Liver (tissue), 9 donors: Measurements from ENCODE around the gene ERGIC1. TPM values are rescaled to one million over a fixed set of nuclear protein-coding genes. Genes with fewer than 3 reads are reported as not detected.
A peak's percentile ranks its signal among the peaks of the same experiment; 100 is the strongest.

Source experiments
- DNase-seq: peaks from one replicate; pipeline ENCODE4 v3.0.0-alpha.2; 2017; ENCODE audit warnings: low spot score
- H3K27ac ChIP-seq, 2 donors: one replicate each; pipeline ENCODE4 v1.7.0; 2013; ENCODE audit warnings: inconsistent platforms in 2 of 2, low read length in 2 of 2, control low read depth in 1 of 2, low read depth in 1 of 2, mild to moderate bottlenecking in 1 of 2
- H3K27me3 ChIP-seq, 4 donors: one replicate each; pipeline versions ENCODE4 v1.6.1 to v1.7.0; 2013; ENCODE audit warnings: low read length in 3 of 4, inconsistent platforms in 1 of 4, mild to moderate bottlenecking in 1 of 4, moderate library complexity in 1 of 4; ENCODE audit not compliant: control insufficient read depth in 4 of 4, insufficient read depth in 4 of 4
- H3K36me3 ChIP-seq, 4 donors: one replicate each; pipeline versions ENCODE4 v1.6.1 to v1.7.0; 2013; ENCODE audit warnings: low read length in 3 of 4, mild to moderate bottlenecking in 3 of 4, low read depth in 1 of 4, moderate library complexity in 1 of 4; ENCODE audit not compliant: control insufficient read depth in 4 of 4, insufficient read depth in 3 of 4
- H3K4me1 ChIP-seq, 4 donors: one replicate each; pipeline versions ENCODE4 v1.6.1 to v1.7.0; 2013; ENCODE audit warnings: low read length in 3 of 4, mild to moderate bottlenecking in 3 of 4, moderate library complexity in 1 of 4; ENCODE audit not compliant: control insufficient read depth in 4 of 4, insufficient read depth in 4 of 4
- H3K4me3 ChIP-seq, 3 donors: one replicate each; pipeline versions ENCODE4 v1.6.1 to v1.7.0; 2013; ENCODE audit warnings: low read length in 3 of 3, control low read depth in 1 of 3, low read depth in 1 of 3, mild to moderate bottlenecking in 1 of 3
- H3K9ac ChIP-seq, 2 donors: one replicate each; pipeline ENCODE4 v1.7.0; 2013; ENCODE audit warnings: low read length in 2 of 2, mild to moderate bottlenecking in 2 of 2, moderate library complexity in 2 of 2, control low read depth in 1 of 2, low read depth in 1 of 2
- H3K9me3 ChIP-seq, 4 donors: one replicate each; pipeline versions ENCODE4 v1.6.1 to v1.7.0; 2013; ENCODE audit warnings: low read length in 3 of 4; ENCODE audit not compliant: control insufficient read depth in 4 of 4
- EGR1 ChIP-seq, 2 donors: IDR thresholded peaks; 2 replicates each; pipeline ENCODE4 v1.6.1; 2016 to 2018; ENCODE audit warnings: antibody characterized with exemption in 2 of 2, low read depth in 2 of 2
- FOXA1 ChIP-seq: IDR thresholded peaks from 2 replicates; pipeline ENCODE4 v1.6.1; 2016; ENCODE audit warnings: antibody characterized with exemption
- FOXA2 ChIP-seq: IDR thresholded peaks from 2 replicates; pipeline ENCODE4 v1.6.1; 2016; ENCODE audit warnings: antibody characterized with exemption
- GABPA ChIP-seq, 2 donors: IDR thresholded peaks in 1 of 2; conservative IDR thresholded peaks in 1 of 2; 2 replicates each; pipeline ENCODE4 v1.6.1; 2016; ENCODE audit warnings: antibody characterized with exemption in 2 of 2, mild to moderate bottlenecking in 1 of 2, moderate library complexity in 1 of 2
- HNF4A ChIP-seq, 2 donors: conservative IDR thresholded peaks; 2 replicates each; pipeline ENCODE4 v1.6.1; 2016; ENCODE audit warnings: antibody characterized with exemption in 2 of 2, mild to moderate bottlenecking in 2 of 2
- HNF4G ChIP-seq: IDR thresholded peaks from 2 replicates; pipeline ENCODE4 v1.6.1; 2016; ENCODE audit warnings: antibody characterized with exemption
- JUND ChIP-seq, 2 donors: IDR thresholded peaks; 2 replicates each; pipeline ENCODE4 v1.6.1; 2016; ENCODE audit warnings: antibody characterized with exemption in 2 of 2
- NR2F2 ChIP-seq: IDR thresholded peaks from 2 replicates; pipeline ENCODE4 v1.6.1; 2016; ENCODE audit warnings: antibody characterized with exemption
- RAD21 ChIP-seq, 2 donors: IDR thresholded peaks; 2 replicates each; pipeline ENCODE4 v1.6.1; 2016; ENCODE audit warnings: antibody characterized with exemption in 2 of 2, mild to moderate bottlenecking in 2 of 2
- RXRA ChIP-seq, 2 donors: IDR thresholded peaks; 2 replicates each; pipeline ENCODE4 v1.6.1; 2017 to 2018; ENCODE audit warnings: antibody characterized with exemption in 2 of 2, mild to moderate bottlenecking in 1 of 2
- SP1 ChIP-seq: IDR thresholded peaks from 2 replicates; pipeline ENCODE4 v1.6.1; 2018; ENCODE audit warnings: antibody characterized with exemption, mild to moderate bottlenecking
- TAF1 ChIP-seq: conservative IDR thresholded peaks from 2 replicates; pipeline ENCODE4 v1.6.1; 2016; ENCODE audit warnings: antibody characterized with exemption, mild to moderate bottlenecking
- YY1 ChIP-seq: IDR thresholded peaks from 2 replicates; pipeline ENCODE4 v1.6.1; 2016; ENCODE audit warnings: antibody characterized with exemption, mild to moderate bottlenecking
- WGBS: extraction: QIAGEN DNeasy Blood & Tissue Kit; methylation state at CpG from one replicate; pipeline ENCODE4 v1.1.7; 2013; 5-methylcytosine and 5-hydroxymethylcytosine counted together
- polyA plus RNA-seq, 2 donors: library from polyadenylated mRNA; stranded (reverse) in 1 of 2; unstranded in 1 of 2; fragments of 200-250 nt in 1 of 2; fragments of >200 nt in 1 of 2; fragmentation: Nextera tagmentation in 1 of 2; extraction: Ambion mirVana in 1 of 2; gene quantifications; one replicate each; pipeline versions ENCODE4 v1.2.1 to v1.2.3, GENCODE V29; 2013 to 2015
- total RNA-seq, 2 donors: library from RNA; depleted of rRNA; stranded (reverse); fragments of >200 nt; gene quantifications; one replicate each; pipeline ENCODE4 v1.2.3, GENCODE V29; 2014
- TF ChIP-seq, protein P1 (sequence below): IDR thresholded peaks from 2 replicates; pipeline ENCODE4 v1.6.1; 2016; ENCODE audit warnings: antibody characterized with exemption
- TF ChIP-seq, protein P2 (sequence below): IDR thresholded peaks from 2 replicates; pipeline ENCODE4 v1.6.1; 2016; ENCODE audit warnings: antibody characterized with exemption
- TF ChIP-seq, protein P3 (sequence below): IDR thresholded peaks from 2 replicates; pipeline ENCODE4 v1.6.1; 2016; ENCODE audit warnings: antibody characterized with exemption
- TF ChIP-seq, protein P4 (sequence below): IDR thresholded peaks from 2 replicates; pipeline ENCODE4 v1.6.1; 2016; ENCODE audit warnings: antibody characterized with exemption, mild to moderate bottlenecking
- TF ChIP-seq, protein P5 (sequence below): fragments of 150-350 bp; IDR thresholded peaks from 2 replicates; pipeline ENCODE4 v1.5.1; 2017; ENCODE audit warnings: improper control_type of control experiment, low read depth, low read length; ENCODE audit not compliant: missing input control
- donor health status: healthy.
- donor health status: healthy.
- donor health status: healthy.
- donor health status: healthy.
- donor health status: healthy.

The ERGIC1 gene
- total and polyA plus RNA-seq, 4 donors: 45.4 to 155 (median 101) TPM

DNA sequence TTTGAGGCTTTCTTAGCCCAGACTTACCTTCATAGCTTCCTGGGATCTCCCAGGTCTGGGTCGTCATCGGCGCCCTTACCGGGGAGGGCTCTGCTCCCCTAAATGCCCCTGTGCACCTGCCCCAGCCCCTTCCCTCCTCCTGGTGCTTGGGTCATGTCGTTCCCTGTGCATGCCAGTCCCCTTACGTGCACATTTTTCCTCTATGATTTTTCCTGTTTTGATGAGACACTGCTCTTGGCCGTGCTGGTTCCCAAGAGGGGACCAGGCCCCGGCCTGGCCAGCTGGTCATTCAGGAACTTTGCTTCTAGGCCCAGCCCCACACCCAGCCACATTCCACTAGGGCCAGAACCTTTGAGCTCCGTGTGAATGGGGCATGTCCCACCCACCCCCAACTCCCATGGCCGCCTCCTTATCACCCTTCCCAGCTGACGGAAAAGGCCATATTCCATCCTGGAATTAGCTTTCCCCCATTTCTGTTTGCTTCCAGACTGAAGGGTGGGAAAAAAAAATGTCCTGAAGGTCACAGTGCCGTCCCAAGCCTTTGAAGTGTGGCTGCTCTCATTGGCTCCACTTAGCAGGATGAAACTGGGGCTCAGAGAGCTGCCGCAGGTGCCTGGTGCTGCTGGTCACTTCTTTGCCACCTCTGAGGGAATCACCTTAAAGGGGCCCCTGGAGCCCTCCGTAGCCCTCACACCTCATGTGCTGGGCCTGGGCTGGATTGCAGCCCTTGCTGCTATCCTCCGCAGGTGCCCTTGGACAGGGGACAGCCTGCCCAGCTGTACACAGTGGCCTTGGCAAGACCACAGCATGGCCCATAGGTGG lies 25.1 kb downstream of the ERGIC1 start:
- Histone ChIP-seq H3K4me1 (peaks cover 33 to 85% (median 53%) of the 10 kb centered on the region in 4 donors), H3K27ac (peak overlapping the region; percentile 96 to 98), H3K9ac (peak overlapping the region; percentile 61 to 81), H3K27me3 (no peaks in the 10 kb centered on the region), H3K9me3 (no peaks in the 10 kb centered on the region), H3K4me3 (no peak overlapping the region), H3K36me3 (no peaks in the 10 kb centered on the region)
- no peak for DNase-seq
- 21% methylated on average over 15 of the region's 15 CpGs for WGBS
- TF ChIP-seq YY1: peak; percentile 66
- TF ChIP-seq, protein P1, sequence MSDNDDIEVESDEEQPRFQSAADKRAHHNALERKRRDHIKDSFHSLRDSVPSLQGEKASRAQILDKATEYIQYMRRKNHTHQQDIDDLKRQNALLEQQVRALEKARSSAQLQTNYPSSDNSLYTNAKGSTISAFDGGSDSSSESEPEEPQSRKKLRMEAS: peak; percentile 57
- TF ChIP-seq, protein P2, sequence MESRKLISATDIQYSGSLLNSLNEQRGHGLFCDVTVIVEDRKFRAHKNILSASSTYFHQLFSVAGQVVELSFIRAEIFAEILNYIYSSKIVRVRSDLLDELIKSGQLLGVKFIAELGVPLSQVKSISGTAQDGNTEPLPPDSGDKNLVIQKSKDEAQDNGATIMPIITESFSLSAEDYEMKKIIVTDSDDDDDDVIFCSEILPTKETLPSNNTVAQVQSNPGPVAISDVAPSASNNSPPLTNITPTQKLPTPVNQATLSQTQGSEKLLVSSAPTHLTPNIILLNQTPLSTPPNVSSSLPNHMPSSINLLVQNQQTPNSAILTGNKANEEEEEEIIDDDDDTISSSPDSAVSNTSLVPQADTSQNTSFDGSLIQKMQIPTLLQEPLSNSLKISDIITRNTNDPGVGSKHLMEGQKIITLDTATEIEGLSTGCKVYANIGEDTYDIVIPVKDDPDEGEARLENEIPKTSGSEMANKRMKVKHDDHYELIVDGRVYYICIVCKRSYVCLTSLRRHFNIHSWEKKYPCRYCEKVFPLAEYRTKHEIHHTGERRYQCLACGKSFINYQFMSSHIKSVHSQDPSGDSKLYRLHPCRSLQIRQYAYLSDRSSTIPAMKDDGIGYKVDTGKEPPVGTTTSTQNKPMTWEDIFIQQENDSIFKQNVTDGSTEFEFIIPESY: no peak
- TF ChIP-seq JUND (IDR thresholded peaks at IDR 0.05): peak in 1 of 2 donors; percentile 33
- TF ChIP-seq FOXA1: no peak
- TF ChIP-seq GABPA (IDR thresholded peaks at IDR 0.05 in 1 of 2, conservative IDR thresholded peaks at IDR 0.05 in 1 of 2): peak in 1 of 2 donors; percentile 1
- TF ChIP-seq, protein P3, sequence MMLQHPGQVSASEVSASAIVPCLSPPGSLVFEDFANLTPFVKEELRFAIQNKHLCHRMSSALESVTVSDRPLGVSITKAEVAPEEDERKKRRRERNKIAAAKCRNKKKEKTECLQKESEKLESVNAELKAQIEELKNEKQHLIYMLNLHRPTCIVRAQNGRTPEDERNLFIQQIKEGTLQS: no peak
- TF ChIP-seq TAF1: peak; percentile 26
- peak; percentile 3 for TF ChIP-seq SP1
- TF ChIP-seq, protein P4, sequence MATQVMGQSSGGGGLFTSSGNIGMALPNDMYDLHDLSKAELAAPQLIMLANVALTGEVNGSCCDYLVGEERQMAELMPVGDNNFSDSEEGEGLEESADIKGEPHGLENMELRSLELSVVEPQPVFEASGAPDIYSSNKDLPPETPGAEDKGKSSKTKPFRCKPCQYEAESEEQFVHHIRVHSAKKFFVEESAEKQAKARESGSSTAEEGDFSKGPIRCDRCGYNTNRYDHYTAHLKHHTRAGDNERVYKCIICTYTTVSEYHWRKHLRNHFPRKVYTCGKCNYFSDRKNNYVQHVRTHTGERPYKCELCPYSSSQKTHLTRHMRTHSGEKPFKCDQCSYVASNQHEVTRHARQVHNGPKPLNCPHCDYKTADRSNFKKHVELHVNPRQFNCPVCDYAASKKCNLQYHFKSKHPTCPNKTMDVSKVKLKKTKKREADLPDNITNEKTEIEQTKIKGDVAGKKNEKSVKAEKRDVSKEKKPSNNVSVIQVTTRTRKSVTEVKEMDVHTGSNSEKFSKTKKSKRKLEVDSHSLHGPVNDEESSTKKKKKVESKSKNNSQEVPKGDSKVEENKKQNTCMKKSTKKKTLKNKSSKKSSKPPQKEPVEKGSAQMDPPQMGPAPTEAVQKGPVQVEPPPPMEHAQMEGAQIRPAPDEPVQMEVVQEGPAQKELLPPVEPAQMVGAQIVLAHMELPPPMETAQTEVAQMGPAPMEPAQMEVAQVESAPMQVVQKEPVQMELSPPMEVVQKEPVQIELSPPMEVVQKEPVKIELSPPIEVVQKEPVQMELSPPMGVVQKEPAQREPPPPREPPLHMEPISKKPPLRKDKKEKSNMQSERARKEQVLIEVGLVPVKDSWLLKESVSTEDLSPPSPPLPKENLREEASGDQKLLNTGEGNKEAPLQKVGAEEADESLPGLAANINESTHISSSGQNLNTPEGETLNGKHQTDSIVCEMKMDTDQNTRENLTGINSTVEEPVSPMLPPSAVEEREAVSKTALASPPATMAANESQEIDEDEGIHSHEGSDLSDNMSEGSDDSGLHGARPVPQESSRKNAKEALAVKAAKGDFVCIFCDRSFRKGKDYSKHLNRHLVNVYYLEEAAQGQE: no peak
- TF ChIP-seq EGR1 (IDR thresholded peaks at IDR 0.05; ENCODE audit: low read depth in 2 of 2): peak; percentile 78 to 89
- peak in 1 of 2 donors; percentile 41 for TF ChIP-seq RAD21 (IDR thresholded peaks at IDR 0.05)
- peak; percentile 76 for TF ChIP-seq NR2F2
- no peak for TF ChIP-seq HNF4G
- peak; percentile 16 to 66 for TF ChIP-seq HNF4A (conservative IDR thresholded peaks at IDR 0.05)
- TF ChIP-seq, protein P5, sequence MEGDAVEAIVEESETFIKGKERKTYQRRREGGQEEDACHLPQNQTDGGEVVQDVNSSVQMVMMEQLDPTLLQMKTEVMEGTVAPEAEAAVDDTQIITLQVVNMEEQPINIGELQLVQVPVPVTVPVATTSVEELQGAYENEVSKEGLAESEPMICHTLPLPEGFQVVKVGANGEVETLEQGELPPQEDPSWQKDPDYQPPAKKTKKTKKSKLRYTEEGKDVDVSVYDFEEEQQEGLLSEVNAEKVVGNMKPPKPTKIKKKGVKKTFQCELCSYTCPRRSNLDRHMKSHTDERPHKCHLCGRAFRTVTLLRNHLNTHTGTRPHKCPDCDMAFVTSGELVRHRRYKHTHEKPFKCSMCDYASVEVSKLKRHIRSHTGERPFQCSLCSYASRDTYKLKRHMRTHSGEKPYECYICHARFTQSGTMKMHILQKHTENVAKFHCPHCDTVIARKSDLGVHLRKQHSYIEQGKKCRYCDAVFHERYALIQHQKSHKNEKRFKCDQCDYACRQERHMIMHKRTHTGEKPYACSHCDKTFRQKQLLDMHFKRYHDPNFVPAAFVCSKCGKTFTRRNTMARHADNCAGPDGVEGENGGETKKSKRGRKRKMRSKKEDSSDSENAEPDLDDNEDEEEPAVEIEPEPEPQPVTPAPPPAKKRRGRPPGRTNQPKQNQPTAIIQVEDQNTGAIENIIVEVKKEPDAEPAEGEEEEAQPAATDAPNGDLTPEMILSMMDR: peak; percentile 23
- TF ChIP-seq FOXA2: peak; percentile 27
- TF ChIP-seq RXRA (IDR thresholded peaks at IDR 0.05): peak; percentile 40 to 64
